ENCODE measurements around the gene POLG.

DNA sequence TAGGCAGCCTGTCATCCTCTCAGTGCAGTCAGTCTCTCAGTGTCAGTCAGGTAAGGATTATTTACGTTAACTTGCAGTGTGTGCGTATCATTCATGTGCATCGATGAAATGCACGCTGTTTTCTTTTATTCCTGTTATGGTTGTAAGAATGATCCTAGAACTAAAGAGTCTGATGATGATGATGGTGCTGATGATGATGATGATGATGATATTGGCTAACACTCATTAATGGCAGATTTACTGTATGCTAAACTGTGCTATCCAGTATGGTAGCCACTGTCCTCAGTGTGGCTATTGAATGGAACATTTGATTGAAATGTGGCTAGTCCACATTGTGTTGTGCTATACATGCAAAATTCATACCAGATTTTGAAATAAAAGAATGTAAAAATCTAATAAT is 51.4 kb downstream of the POLG start:
- TF ChIP-seq, protein P1, sequence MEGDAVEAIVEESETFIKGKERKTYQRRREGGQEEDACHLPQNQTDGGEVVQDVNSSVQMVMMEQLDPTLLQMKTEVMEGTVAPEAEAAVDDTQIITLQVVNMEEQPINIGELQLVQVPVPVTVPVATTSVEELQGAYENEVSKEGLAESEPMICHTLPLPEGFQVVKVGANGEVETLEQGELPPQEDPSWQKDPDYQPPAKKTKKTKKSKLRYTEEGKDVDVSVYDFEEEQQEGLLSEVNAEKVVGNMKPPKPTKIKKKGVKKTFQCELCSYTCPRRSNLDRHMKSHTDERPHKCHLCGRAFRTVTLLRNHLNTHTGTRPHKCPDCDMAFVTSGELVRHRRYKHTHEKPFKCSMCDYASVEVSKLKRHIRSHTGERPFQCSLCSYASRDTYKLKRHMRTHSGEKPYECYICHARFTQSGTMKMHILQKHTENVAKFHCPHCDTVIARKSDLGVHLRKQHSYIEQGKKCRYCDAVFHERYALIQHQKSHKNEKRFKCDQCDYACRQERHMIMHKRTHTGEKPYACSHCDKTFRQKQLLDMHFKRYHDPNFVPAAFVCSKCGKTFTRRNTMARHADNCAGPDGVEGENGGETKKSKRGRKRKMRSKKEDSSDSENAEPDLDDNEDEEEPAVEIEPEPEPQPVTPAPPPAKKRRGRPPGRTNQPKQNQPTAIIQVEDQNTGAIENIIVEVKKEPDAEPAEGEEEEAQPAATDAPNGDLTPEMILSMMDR (IDR thresholded peaks at IDR 0.05), result no peak
- TF ChIP-seq EZH2 (IDR thresholded peaks at IDR 0.05; ENCODE audit: borderline replicate concordance, insufficient read depth, low read depth, low read length, poor library complexity, severe bottlenecking), result no peak

All from B cell (primary cell).